Medulla oblongata (tissue), 1 donor: ENCODE results near the gene EIF1B.

Experiments
- DNase-seq: peaks from one replicate; pipeline ENCODE4 v3.0.0-alpha.2; 2015; ENCODE audit errors: extremely low spot score

EIF1B gene

DNA sequence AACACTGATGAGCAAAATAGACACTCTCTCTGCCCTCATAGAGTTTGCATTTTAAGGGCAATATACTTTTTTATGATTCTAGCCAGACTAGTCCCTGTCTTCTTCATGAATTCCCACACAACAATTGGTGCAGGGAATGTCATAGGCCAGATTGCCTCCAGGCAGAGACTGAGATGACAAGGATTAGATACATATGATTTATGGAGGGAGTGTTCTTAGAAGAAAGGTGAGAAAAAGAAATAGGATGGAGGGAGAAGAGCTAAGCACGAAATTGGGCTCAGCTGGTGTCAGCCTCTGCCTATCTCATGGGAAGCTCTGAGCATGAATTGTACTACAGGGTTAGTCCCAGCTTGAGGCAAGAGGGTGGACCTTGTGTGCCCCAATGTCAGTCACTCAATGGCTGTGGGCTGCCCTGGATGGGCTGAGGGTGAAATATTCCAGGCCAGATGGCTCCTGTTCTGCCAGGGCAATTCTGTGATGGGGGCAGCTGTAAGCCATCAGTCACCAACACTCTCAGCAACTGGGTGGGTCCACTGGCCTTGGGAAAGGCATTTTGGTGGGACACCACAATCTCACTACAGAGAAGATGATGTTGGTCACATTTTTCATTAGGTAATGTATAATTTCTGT, 31.1 kb downstream of the EIF1B start:
- DNase-seq, result no peak

DNA sequence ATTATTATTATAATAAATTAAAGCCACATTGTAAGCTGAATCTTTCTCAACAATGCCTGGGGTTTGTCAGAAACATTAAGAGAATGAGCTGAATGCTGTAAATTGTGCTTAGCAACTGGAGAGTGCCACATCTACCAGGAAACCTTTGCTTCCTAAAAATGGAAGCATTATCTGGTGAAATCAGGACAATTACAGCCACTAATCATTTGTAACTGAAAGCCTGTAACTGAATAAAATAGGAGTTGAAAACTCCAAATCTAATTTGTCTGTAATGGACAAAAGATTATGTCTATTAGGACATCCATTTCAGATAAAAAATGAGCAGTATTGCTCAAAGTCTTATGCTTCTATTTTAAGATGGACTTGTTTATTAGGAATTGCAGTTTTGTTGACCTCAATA, 32.2 kb downstream of the EIF1B start:
- no peak for DNase-seq

DNA sequence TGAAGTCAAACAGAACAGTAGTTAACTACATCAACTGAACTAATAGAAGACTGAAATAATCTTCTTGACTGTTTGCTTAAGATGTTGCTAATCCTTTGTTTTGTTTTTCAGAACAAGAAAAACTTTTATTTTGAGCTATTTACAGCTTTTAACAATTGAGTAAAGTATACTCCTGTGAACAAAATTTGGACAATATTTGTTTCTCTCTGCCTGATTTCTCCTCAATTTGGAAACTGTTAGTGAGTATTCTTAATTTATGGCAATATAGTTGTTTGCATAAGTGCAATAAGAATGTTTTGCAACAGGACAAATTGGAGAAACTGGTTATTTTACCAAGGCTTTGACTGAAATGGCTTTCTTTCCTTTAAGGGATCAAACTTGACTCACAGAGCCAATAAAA, 41.0 kb downstream of the EIF1B start:
- DNase-seq, result no peak

DNA sequence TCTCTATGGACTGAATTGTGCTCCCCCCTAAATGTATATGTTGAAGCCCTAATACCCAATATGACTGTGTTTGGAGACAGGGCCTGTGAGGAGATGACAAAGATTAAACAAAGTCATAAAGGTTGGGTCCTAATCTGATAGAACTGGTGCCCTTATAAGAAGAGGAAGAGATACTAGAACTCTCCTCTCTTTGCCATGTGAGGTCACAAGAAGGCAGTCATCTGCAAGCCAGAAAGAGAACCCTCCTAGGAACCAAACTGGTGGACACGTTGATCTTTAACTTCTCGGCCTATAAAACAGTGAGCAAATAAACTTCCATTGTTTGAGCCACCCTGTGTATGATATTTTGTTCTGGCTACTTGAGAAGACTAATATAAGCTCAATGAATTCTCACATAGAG, 45.9 kb downstream of the EIF1B start:
- no peak for DNase-seq

DNA sequence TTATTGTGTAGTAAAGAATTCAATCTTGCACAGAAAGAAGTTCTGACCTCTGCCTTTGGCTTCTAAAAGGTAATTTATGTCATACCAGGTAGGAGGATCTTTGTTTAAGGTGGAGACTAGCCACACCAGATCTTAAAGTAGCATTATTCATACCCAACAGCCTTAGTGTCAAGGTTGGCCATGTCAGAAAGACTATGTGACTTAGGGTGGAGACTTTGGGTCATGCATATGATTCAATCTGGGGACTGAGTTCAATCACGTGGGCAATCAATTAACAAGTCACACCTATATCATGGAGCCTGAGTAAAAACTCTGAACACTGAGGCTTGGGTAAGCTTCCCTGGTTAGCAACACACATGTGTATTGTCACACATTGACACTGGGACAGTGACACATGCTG, 48.9 kb downstream of the EIF1B start:
- no peak for DNase-seq
